GM19463 (cell line): Measurements from ENCODE around the gene XPNPEP2.

Experiments
- ATAC-seq: cut with Tn5 transposase; IDR thresholded peaks from one replicate; pipeline ENCODE4 v1.9.1; 2021; ENCODE audit warnings: mild to moderate bottlenecking, moderate library complexity; ENCODE audit not compliant: unreplicated experiment

The XPNPEP2 gene, protein sequence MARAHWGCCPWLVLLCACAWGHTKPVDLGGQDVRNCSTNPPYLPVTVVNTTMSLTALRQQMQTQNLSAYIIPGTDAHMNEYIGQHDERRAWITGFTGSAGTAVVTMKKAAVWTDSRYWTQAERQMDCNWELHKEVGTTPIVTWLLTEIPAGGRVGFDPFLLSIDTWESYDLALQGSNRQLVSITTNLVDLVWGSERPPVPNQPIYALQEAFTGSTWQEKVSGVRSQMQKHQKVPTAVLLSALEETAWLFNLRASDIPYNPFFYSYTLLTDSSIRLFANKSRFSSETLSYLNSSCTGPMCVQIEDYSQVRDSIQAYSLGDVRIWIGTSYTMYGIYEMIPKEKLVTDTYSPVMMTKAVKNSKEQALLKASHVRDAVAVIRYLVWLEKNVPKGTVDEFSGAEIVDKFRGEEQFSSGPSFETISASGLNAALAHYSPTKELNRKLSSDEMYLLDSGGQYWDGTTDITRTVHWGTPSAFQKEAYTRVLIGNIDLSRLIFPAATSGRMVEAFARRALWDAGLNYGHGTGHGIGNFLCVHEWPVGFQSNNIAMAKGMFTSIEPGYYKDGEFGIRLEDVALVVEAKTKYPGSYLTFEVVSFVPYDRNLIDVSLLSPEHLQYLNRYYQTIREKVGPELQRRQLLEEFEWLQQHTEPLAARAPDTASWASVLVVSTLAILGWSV

GRCh38 chrX:129738466-129739308, at the start of gene XPNPEP2:
TSS of gene XPNPEP2 (plus strand) at chrX:129738979. CDS start at chrX:129739214, 235 bp downstream.
- no peak for ATAC-seq

- ATAC-seq = no peak
Measured at GRCh38 chrX:129689796-129690195, 49.0 kb upstream of the XPNPEP2 start.

GRCh38 chrX:129690435-129690834, 48.3 kb upstream of the XPNPEP2 start:
- ATAC-seq = no peak

GRCh38 chrX:129693354-129693753, 45.4 kb upstream of the XPNPEP2 start:
- ATAC-seq = no peak

- ATAC-seq = no peak
Measured at GRCh38 chrX:129694805-129695204, 44.0 kb upstream of the XPNPEP2 start.

- ATAC-seq = no peak
Measured at GRCh38 chrX:129695535-129695934, 43.2 kb upstream of the XPNPEP2 start.

DNA sequence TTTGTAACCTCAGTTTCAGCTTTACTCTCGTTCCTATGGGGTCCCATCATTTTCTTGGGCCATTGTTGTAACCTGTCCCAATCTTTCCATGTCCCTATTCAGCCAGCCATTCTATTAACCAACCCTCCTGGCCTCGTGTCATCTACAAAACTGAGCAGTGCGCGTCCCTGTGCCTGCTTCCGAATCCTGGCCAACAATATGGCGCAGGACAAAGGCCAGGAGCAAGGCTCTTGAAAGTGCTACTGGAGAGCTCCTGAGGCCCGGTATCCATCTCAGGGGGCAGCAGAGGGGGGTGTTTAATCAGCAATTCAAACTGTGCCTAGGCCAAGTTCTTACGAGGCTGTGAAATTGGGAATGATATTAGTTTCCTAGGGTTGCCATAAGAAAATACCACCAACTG, 42.8 kb upstream of the XPNPEP2 start:
- no peak for ATAC-seq

- ATAC-seq = no peak
Measured at GRCh38 chrX:129696463-129697155, 42.2 kb upstream of the XPNPEP2 start.

GRCh38 chrX:129697204-129697829, 41.5 kb upstream of the XPNPEP2 start:
- no peak for ATAC-seq

DNA sequence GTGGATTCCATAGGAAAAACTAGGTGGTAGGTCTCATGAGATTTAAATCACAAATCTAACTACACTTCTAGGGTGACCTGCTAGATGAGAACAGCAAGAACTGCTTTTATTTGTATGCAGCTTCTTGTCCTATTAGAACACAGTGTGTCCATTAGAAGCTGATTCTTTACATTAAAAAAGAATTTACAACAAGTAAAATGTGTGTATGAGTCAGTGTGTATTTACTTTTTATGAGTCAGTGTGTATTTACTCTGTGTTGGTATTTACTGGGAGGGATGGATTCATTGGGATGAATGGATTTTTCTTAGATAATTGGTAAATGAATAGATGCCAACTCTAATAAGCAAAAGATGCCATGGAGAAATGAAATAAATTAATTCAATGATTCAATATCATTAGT, 40.6 kb upstream of the XPNPEP2 start:
- ATAC-seq = no peak

DNA sequence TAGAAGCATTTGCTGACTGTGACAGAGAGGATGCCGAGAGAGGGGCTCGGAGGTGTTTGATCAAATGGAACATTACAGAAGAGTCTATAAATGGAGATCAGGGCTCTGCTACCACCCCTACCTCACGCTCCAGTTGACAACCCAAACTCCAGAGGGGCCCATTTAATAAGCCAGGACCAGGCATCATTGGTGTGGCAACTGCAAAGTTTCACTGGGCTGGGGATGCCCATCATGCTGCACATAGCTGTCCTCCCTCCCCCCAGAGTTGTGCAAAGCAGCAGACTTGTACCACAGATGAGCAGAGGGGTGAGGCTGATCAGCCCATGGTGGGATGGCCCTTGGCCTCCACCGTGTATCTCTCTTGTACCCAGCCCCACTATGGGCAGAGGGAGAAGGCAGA, 38.2 kb upstream of the XPNPEP2 start:
- no peak for ATAC-seq

GRCh38 chrX:129701624-129702069, 37.1 kb upstream of the XPNPEP2 start:
- ATAC-seq = no peak

- ATAC-seq = no peak
Measured at GRCh38 chrX:129704491-129704890, 34.3 kb upstream of the XPNPEP2 start.

DNA sequence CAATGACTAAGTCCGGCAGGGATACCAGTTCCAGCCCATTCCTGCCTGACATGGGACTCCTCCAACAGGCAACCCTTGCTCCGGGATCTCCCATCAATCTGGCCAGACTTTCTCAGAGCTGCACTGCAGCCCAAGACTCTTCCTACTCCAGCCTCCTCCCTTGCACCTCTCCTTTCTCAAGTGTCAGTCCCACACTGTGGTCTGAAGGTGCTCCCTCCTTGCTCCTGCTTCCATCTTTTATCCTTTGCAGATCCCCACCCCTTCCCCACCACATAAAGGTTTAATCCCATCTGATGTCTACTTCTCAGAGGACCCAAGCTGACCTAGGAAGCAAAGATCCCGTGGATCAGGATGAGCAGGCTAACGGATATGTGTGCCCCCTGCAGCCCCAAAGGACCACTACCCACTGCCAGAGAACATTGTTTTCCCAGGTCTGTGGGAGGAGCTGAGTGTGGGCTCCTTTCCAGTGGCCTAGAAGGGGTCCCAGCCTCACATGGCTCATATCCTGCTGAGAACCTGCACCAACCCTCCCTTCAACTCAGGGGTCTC, 33.3 kb upstream of the XPNPEP2 start:
- ATAC-seq = no peak

- ATAC-seq = no peak
Measured at GRCh38 chrX:129705988-129706387, 32.8 kb upstream of the XPNPEP2 start.

GRCh38 chrX:129706400-129707072, 32.2 kb upstream of the XPNPEP2 start:
- no peak for ATAC-seq

DNA sequence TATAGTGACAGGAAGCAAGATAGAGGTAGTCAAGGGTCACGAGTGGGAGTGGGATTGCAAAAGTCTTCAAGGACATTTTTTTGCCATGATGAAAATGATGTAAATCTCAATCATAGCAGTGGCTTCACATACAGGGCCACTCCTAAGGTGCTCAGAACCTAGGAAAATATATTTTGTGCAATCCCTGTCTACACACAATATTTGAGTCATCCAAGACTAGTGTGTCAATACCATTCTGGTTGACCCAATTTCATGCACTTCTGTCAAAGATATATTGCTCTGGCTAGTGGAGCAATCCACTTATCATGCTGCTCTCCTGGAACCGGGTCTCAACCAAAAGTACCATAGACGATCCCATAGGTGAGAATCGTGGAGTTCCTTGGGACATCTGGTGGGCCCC, 24.2 kb upstream of the XPNPEP2 start:
- no peak for ATAC-seq

DNA sequence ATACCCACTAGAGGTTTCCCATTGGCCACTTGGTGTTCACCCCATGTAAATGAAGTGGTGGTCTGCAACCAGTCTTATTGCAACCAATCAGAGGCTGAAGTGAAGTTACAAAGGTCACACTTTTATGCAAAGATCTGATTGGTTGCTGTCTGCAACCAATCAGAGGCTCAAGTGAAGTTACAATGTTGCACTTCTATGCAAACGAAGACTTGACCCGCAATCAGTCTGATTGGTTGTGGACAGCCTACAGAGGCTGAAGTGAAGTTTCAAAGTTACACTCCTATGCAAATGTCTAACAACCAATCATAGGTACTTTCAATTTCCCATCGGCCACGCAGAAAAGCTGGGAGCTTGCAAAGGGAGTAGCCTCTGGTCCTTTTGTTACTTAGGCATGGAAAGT, 22.3 kb upstream of the XPNPEP2 start:
- ATAC-seq = no peak

DNA sequence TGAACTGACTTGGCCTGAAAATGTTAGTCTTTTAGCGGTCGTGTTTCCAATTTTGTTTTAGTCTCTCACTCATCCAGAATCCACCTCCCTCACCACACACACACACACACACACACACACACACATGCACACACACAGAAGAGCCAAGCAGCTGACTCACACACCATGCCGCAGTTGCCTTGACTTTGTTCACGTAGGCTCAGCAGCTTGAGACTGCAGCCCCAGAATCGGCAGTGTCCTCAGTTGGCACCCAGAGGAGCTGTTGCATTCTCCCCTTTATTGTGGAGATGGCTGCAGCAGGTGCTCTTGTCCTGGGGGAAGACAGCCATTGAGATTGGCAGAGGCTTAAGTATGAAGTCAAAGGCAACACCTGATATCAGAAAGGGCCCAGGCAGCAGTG, 20.9 kb upstream of the XPNPEP2 start:
- no peak for ATAC-seq
